B cell (primary cell): Measurements from ENCODE around the gene MRPS25. TPM values are rescaled to one million over a fixed set of nuclear protein-coding genes. Genes with fewer than 3 reads are reported as not detected.

Experiments used
- ATAC-seq: fragments of 200-7000 bp; cut with Tn5 transposase; one replicate; pipeline ENCODE4 v1.10.0; 2021; ENCODE audit warnings: low read depth, mild to moderate bottlenecking, moderate number of reproducible peaks, moderate library complexity
- CTCF ChIA-PET: fragments of 350-600 bp; sonication (Branson Sonifier 250); formaldehyde crosslinking; loops from one replicate; lab custom pipeline; 2021; ENCODE audit warnings: antibody characterized with exemption, inconsistent platforms; lab: Charles Lee
- POLR2A ChIA-PET: fragments of 350-600 bp; sonication (Branson Sonifier 250); formaldehyde crosslinking; loops from one replicate; lab custom pipeline; 2021; ENCODE audit warnings: antibody characterized with exemption; lab: Charles Lee
- DNase-seq: peaks from one replicate; pipeline ENCODE4 v3.0.0; 2013
- H2AFZ ChIP-seq: 2 replicates; pipeline ENCODE4 v1.6.1; 2012; ENCODE audit warnings: mild to moderate bottlenecking, low read depth, low read length; ENCODE audit not compliant: insufficient read depth, poor library complexity, severe bottlenecking
- H3K27ac ChIP-seq, 2 donors: 1 replicate in 1 of 2; 2 replicates in 1 of 2; pipeline ENCODE4 v1.5.1; 2012 to 2013; ENCODE audit warnings: low read length in 2 of 2, mild to moderate bottlenecking in 2 of 2, moderate library complexity in 1 of 2
- H3K27me3 ChIP-seq, 4 experiments: fragments of 200-600 bp in 1 of 4; sonication (generic) in 1 of 4; replicated peaks in 1 of 4; 1 replicate in 2 of 4; 2 replicates in 2 of 4; pipeline versions ENCODE4 v1.6.1 to v1.7.0; 2013 to 2016; ENCODE audit warnings: low read length in 3 of 4, mild to moderate bottlenecking in 2 of 4, mixed read lengths in 1 of 4, moderate library complexity in 1 of 4; ENCODE audit not compliant: insufficient read depth in 4 of 4, control insufficient read depth in 3 of 4; ENCODE audit errors: control extremely low read depth in 1 of 4
- H3K36me3 ChIP-seq, 2 experiments: replicated peaks in 1 of 2; 1 replicate in 1 of 2; 2 replicates in 1 of 2; pipeline versions ENCODE4 v1.6.1 to v1.7.1; 2013; ENCODE audit warnings: low read length in 1 of 2; ENCODE audit not compliant: insufficient read depth in 2 of 2, control insufficient read depth in 1 of 2; ENCODE audit errors: control extremely low read depth in 1 of 2, extremely low read depth in 1 of 2
- H3K4me1 ChIP-seq, 2 donors: fragments of 200-600 bp in 1 of 2; sonication (generic) in 1 of 2; 1 replicate in 1 of 2; 2 replicates in 1 of 2; pipeline versions ENCODE4 v1.5.1 to v1.6.1; 2013 to 2017; ENCODE audit warnings: low read length in 2 of 2; ENCODE audit not compliant: control insufficient read depth in 2 of 2, insufficient read depth in 2 of 2
- H3K4me2 ChIP-seq: replicated peaks from 2 replicates; pipeline ENCODE3; 2012; ENCODE audit warnings: mild to moderate bottlenecking, low read depth, low read length; ENCODE audit not compliant: poor library complexity, severe bottlenecking
- H3K4me3 ChIP-seq, 5 experiments: fragments of 200-600 bp in 1 of 5; sonication (generic) in 1 of 5; 1 replicate in 3 of 5; 2 replicates in 2 of 5; pipeline versions ENCODE4 v1.5.1 to v1.7.0; 2011 to 2016; ENCODE audit warnings: low read length in 4 of 5, mild to moderate bottlenecking in 4 of 5, low read depth in 2 of 5, control low read depth in 1 of 5, moderate library complexity in 1 of 5; ENCODE audit not compliant: insufficient read depth in 1 of 5; ENCODE audit errors: control extremely low read depth in 1 of 5, extremely low read depth in 1 of 5
- H3K79me2 ChIP-seq: fragments of 200-600 bp; sonication (generic); one replicate; pipeline ENCODE4 v1.6.0; 2016; ENCODE audit warnings: low read length; ENCODE audit not compliant: control insufficient read depth, insufficient read depth
- H3K9ac ChIP-seq: fragments of 200-600 bp; sonication (generic); 2 replicates; pipeline ENCODE4 v1.6.1; 2017; ENCODE audit warnings: mild to moderate bottlenecking, low read length, moderate library complexity
- H3K9me3 ChIP-seq, 3 donors: one replicate each; pipeline versions ENCODE4 v1.6.1 to v1.7.1; 2013; ENCODE audit warnings: low read length in 2 of 3; ENCODE audit not compliant: control insufficient read depth in 2 of 3, insufficient read depth in 1 of 3; ENCODE audit errors: control extremely low read depth in 1 of 3
- H4K20me1 ChIP-seq: 2 replicates; pipeline ENCODE4 v1.6.0; 2012; ENCODE audit warnings: mild to moderate bottlenecking, low read length; ENCODE audit not compliant: insufficient read depth, control insufficient read depth, poor library complexity, severe bottlenecking
- H3K27ac Mint-ChIP-seq: one replicate; pipeline ENCODE4 v1.8.0; 2021; ENCODE audit warnings: mixed read lengths
- H3K27me3 Mint-ChIP-seq: one replicate; pipeline ENCODE4 v1.8.0; 2021; ENCODE audit warnings: mixed read lengths
- H3K4me1 Mint-ChIP-seq: one replicate; pipeline ENCODE4 v1.8.0; 2021; ENCODE audit warnings: mixed read lengths
- H3K4me3 Mint-ChIP-seq: one replicate; pipeline ENCODE4 v1.8.0; 2021; ENCODE audit warnings: mixed read lengths
- H3K9me3 Mint-ChIP-seq: one replicate; pipeline ENCODE4 v1.8.0; 2022; ENCODE audit warnings: mixed read lengths; ENCODE audit not compliant: insufficient read depth
- EZH2 ChIP-seq: IDR thresholded peaks from 2 replicates; pipeline ENCODE4 v1.6.1; 2012; ENCODE audit warnings: borderline replicate concordance, low read depth, mild to moderate bottlenecking, moderate library complexity, low read length; ENCODE audit not compliant: insufficient read depth, poor library complexity, severe bottlenecking
- WGBS: methylation state at CpG from one replicate; pipeline ENCODE4 v1.1.5; 2013; ENCODE audit warnings: missing lambda C conversion rate; ENCODE audit not compliant: insufficient coverage; 5-methylcytosine and 5-hydroxymethylcytosine counted together
- intact Hi-C: fragments of 100-400 bp; cut with micrococcal nuclease; formaldehyde crosslinking; loops from one replicate; pipeline ENCODE4 v1.10.0; 2022
- polyA plus RNA-seq: library from polyadenylated mRNA; depleted of rRNA; stranded (reverse); fragments of >200 nt; gene quantifications from 2 replicates; pipeline ENCODE4 v1.2.3, GENCODE V29; 2012
- total RNA-seq, 2 donors: library from RNA; stranded (reverse); fragments of 120-200 nt in 1 of 2; gene quantifications; 1 replicate in 1 of 2; 2 replicates in 1 of 2; pipeline versions ENCODE4 v1.2.3 to v1.2.4, GENCODE V29; 2013 to 2022
- TF ChIP-seq, protein P1 (sequence below): fragments of 200-600 bp; IDR thresholded peaks from one replicate; pipeline ENCODE4 v1.8.0; 2022; ENCODE audit warnings: antibody characterized with exemption, mild to moderate bottlenecking

MRPS25 gene
- total and polyA plus RNA-seq, 2 donors (not counting 1 experiment from before 2014, with no cell fraction given) = 94.9 to 105 TPM

DNA sequence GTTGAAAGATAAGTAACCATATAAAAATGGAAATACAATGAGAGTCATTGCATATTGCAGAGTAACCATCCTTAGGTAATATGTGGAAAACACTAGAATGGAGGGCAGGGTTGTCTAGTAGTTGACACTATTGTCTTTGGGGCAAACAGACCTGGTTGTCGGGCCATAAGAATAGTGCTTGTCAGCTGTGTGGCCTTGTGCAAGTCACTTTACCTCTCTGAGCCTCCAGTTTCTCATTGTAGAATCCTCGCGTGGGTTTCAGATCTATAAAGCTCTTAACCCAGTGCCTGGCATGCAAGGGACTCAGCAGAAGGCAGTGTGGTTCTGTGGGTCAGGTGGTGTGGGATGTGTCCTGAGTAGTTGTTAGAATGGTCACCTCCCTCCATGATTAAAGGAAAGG lies 32.0 kb downstream of the MRPS25 start:
- no peaks in the 10 kb centered on the region for H3K4me1 ChIP-seq
- WGBS = 45% methylated on average over 1 of the region's 3 CpGs
- ATAC-seq = no peak
- no peaks in the 10 kb centered on the region for H3K9me3 ChIP-seq
- Mint-ChIP-seq H3K4me1 (no peaks in the 10 kb centered on the region), H3K9me3 (no peaks in the 10 kb centered on the region), H3K4me3 (no peak overlapping the region), H3K27me3 (no peaks in the 10 kb centered on the region), H3K27ac (no peak overlapping the region)
- no peak for TF ChIP-seq EZH2
- TF ChIP-seq, protein P1, sequence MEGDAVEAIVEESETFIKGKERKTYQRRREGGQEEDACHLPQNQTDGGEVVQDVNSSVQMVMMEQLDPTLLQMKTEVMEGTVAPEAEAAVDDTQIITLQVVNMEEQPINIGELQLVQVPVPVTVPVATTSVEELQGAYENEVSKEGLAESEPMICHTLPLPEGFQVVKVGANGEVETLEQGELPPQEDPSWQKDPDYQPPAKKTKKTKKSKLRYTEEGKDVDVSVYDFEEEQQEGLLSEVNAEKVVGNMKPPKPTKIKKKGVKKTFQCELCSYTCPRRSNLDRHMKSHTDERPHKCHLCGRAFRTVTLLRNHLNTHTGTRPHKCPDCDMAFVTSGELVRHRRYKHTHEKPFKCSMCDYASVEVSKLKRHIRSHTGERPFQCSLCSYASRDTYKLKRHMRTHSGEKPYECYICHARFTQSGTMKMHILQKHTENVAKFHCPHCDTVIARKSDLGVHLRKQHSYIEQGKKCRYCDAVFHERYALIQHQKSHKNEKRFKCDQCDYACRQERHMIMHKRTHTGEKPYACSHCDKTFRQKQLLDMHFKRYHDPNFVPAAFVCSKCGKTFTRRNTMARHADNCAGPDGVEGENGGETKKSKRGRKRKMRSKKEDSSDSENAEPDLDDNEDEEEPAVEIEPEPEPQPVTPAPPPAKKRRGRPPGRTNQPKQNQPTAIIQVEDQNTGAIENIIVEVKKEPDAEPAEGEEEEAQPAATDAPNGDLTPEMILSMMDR = no peak
- H3K79me2 ChIP-seq = no peaks in the 10 kb centered on the region
- H4K20me1 ChIP-seq = no peaks in the 10 kb centered on the region
- H3K4me2 ChIP-seq = no peak overlapping the region
- no peaks in the 10 kb centered on the region for H3K27me3 ChIP-seq
- H3K4me3 ChIP-seq = no peak overlapping the region
- H3K27ac ChIP-seq = no peak overlapping the region
- POLR2A ChIA-PET = interaction anchor here (0.6 kb wide), 1 partner anchor 11 kb away, joined by 10 read pairs; no protein-coding TSS in a partner anchor
- peaks cover 10 to 78% of the 10 kb centered on the region in 2 experiments for H3K36me3 ChIP-seq
- CTCF ChIA-PET = no interaction called here
- H3K9ac ChIP-seq = no peak overlapping the region
- no peak for DNase-seq
- no peak overlapping the region for H2AFZ ChIP-seq
- intact Hi-C loops = no loop called here

GRCh38 chr3:15032650-15033049 lies 32.5 kb downstream of the MRPS25 start:
- DNase-seq (no peak), ATAC-seq (no peak)
- H3K9me3 ChIP-seq = no peaks in the 10 kb centered on the region
- no peak overlapping the region for H2AFZ ChIP-seq
- no peak overlapping the region for H3K4me2 ChIP-seq
- H3K4me3 ChIP-seq = no peak overlapping the region
- Mint-ChIP-seq H3K27me3 (no peaks in the 10 kb centered on the region), H3K27ac (no peak overlapping the region), H3K9me3 (no peaks in the 10 kb centered on the region), H3K4me1 (no peaks in the 10 kb centered on the region), H3K4me3 (no peak overlapping the region)
- TF ChIP-seq, protein P1 = no peak
- no peak for TF ChIP-seq EZH2
- no peaks in the 10 kb centered on the region for H4K20me1 ChIP-seq
- H3K79me2 ChIP-seq = peaks cover 2% of the 10 kb centered on the region
- H3K36me3 ChIP-seq = peaks cover 6 to 75% of the 10 kb centered on the region in 2 experiments
- POLR2A ChIA-PET = interaction anchor here (0.6 kb wide), 1 partner anchor 10 kb away, joined by 10 read pairs; no protein-coding TSS in a partner anchor
- no peak overlapping the region for H3K9ac ChIP-seq
- intact Hi-C loops = no loop called here
- H3K27ac ChIP-seq = no peak overlapping the region
- H3K4me1 ChIP-seq = no peaks in the 10 kb centered on the region
- 100% methylated on average over 1 of the region's 2 CpGs for WGBS
- CTCF ChIA-PET = no interaction called here
- H3K27me3 ChIP-seq = no peaks in the 10 kb centered on the region
